HG03520 (cell line): Measurements from ENCODE around the gene ST14.
"Not testable (repeated sequence)": the region's sequence is repeated elsewhere in the genome, so short reads cannot be mapped to it uniquely, and the experiment has no call there.

Experiments used
- ATAC-seq: cut with Tn5 transposase; IDR thresholded peaks from one replicate; pipeline ENCODE4 v1.9.1; 2021; ENCODE audit warnings: mild to moderate bottlenecking, moderate library complexity; ENCODE audit not compliant: unreplicated experiment

The ST14 gene

GRCh38 chr11:130220311-130221035 is 60.9 kb downstream of the ST14 start:
- ATAC-seq, result no peak

DNA sequence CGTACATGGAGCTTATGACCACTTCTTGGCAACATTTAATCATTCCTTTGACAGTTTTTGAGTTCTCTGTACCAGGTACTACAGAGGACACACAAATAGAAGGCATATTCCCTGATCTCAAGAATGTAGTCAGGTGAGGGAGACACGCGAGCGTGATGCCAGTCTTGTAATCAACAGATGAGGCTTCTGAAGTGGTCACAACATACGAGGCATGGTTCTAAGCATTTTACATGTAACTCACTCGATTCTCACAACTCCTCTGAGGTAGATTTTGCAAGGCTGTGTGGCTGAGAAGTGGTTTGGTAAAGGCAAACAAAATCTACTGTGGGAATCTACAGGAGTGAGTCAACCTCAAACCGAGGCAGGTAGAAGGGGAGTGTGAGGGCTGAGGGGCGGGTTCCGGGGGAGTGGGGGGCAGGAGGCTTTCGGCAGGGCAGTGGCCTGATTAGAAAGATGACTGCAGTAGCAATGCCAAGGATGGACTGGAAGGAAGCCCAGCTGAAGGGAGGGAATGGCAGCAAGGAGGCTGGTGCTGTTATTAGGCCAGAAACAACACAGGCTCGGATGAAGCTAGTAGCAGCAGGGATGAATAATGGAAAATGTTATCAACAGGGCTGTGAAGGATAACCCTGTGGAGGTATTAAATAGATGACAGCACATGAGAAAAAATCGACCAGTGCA is 63.8 kb downstream of the ST14 start:
- no peak for ATAC-seq

DNA sequence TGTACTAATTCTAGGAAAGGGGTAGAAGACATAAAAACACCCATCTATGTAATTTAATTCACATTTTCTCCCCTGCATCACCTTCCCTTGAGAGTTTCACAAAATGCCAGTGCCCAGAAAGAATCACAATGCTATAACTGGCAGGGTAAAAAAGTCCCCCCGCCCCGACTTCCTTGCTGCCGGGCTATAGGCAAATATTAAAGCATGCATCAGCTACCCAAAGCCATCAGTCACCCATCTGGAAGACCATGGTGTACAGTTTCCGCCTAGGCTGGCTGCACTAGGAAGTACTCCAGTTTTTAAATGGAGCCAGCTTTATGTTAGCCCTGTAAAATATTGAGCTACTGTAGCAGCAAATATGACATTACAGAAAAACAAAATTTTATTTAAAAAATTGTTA is 67.8 kb downstream of the ST14 start:
- no peak for ATAC-seq

GRCh38 chr11:130233486-130233885 is 73.9 kb downstream of the ST14 start:
- ATAC-seq, result not testable (repeated sequence)

GRCh38 chr11:130233888-130234287 is 74.3 kb downstream of the ST14 start:
- ATAC-seq, result not testable (repeated sequence)

GRCh38 chr11:130234315-130234714 is 74.7 kb downstream of the ST14 start:
- no peak for ATAC-seq

DNA sequence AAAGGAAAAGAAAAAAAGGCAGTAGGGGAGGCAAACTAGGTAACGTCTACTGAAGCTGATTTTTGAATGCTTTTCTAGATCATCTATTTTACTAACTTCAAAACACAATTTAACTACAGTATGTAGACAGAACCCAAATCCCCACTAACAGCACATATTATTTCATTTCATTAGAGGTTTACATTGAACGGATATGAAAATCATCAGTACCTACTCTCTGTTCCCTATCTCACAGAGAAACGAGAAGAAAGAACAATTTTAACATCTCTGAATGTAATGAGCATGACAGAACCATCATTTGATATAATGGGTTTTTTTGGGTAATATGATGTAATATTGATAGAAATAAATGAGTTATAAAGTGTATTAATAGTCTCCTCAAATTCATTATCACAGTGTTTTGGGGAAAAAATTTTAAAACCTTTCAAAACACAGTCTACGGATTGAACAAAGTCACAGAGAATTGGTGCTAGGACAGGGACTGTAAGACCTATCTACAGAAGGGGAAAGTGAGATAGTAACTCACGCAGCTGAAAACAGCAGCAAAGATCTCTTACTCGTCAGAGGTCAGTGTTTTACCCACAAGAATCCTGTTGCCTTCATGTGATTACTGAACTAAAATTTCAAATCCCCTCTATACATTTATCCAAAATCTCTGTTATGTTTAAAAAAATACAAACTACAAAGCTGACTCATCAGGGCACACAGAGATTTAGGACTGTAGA is 77.9 kb downstream of the ST14 start:
- no peak for ATAC-seq

DNA sequence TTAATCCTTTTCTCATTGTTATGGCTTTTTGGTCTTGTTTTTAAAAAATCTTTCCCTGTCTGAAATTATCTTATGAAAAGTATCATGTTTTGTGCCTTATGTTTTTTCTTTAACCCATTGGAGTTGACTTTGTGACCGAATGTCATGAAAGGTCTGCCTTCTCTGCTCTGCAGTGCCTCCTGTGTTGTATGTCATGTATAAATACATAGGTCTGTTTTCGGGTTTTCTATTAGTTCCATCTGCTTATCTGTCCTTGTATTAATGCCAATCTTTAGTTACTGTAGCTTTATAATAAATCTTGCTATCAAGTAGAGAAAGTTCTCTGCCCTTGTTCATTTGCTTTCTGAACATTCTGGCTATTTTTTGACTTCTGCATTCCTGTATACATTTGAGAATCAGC is 82.1 kb downstream of the ST14 start:
- no peak for ATAC-seq

GRCh38 chr11:130243816-130244215 is 84.2 kb downstream of the ST14 start:
- peak; percentile 73 for ATAC-seq

GRCh38 chr11:130244848-130245247 is 85.3 kb downstream of the ST14 start:
- ATAC-seq, result no peak

DNA sequence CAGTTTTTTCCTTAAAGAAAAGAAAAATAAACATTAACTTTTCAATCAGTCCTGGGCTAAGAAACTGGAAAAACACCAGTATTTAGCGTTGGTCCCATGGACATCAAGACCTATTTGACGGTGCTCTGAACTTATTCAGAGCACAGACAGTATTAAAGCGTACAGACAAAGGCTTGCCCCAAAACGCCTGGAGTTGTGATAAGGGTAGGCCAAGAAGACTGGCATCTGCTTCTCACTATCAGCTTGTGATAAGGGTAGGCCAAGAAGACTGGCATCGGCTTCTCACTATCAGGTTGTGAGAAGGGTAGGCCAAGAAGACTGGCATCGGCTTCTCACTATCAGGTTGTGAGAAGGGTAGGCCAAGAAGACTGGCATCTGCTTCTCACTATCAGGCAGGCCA is 85.8 kb downstream of the ST14 start:
- ATAC-seq, result not testable (repeated sequence)

- no peak for ATAC-seq
These were observed 86.7 kb downstream of the ST14 start for GRCh38 chr11:130246270-130246669.

DNA sequence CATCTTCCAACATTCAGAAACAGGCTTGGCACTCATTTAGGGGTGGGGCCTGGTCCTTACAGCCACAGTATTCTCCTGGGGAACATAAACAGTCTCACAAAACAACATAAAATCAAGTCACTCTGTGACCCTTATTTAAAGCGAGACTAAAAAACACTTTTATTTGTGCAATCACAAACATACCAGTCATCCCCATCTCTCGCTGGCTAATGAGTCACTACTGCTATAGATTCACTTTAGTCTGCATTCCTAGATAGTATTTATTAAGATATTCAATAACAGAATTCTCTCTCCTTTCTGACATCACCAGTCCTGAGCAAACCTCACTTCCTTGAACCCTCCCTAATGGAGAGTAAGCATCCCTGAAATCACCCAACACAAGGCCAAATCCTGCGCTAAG is 87.2 kb downstream of the ST14 start:
- no peak for ATAC-seq

DNA sequence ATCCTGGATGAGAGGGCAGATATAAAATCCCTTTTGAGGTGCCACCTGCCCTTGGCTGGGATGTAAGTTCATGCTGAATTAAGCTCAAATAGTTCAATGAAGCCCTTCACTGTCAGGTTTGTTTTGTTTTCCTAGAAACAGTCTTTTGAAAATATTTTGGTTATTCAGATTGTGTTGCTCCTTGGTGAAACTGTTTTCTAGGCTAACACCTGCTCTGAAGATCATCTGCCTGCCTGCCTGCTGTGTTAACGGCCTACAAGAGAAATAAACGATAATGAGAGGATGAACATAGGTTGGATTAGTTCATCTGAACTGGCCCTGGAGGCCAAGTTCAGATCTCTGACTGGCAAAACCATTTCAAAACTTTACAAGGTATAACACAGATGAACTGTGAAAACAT is 87.7 kb downstream of the ST14 start:
- ATAC-seq, result no peak

- ATAC-seq, result no peak
These were observed 89.8 kb downstream of the ST14 start for GRCh38 chr11:130249371-130249770.

DNA sequence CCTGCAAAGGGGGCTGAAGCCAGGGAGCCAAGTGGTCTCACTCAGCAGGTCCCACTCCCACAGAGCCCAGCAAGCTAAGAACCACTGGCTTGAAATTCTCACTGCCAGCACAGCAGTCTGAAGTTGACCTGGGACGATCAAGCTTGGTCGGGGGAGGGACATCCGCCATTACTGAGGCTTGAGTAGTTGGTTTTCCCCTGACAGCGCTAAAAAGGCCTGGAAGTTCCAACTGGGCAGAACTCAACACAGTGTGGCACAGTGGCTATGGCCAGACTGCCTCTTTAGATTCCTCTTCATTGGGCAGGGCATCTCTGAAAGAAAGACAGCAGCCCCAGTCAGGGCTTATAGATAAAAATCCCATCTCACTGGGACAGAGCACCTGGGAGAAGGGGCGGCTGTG is 90.3 kb downstream of the ST14 start:
- not testable (repeated sequence) for ATAC-seq

DNA sequence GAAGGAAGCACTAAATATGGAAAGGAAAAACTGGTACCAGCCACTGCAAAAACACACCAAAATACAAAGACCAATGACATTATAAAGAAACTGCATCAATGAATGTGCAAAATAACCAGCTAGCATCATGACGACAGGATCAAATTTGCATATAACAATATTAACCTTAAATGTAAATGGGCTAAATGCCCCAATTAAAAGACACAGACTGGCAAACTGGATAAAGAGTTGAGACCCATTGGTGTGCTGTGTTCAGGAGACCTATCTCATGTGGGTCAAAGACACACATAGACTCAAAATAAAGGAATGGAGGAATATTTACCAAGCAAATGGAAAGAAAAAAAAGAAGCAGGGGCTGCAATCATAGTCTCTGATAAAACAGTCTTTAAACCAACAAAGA is 92.2 kb downstream of the ST14 start:
- not testable (repeated sequence) for ATAC-seq
